Retinal pigment epithelial cell (primary cell): ENCODE results near the gene RPGRIP1L.

Experiments
- DNase-seq: peaks from one replicate; pipeline ENCODE4 v3.0.0-alpha.2; 2010; ENCODE audit warnings: low read depth
- H3K4me3 ChIP-seq: 2 replicates; pipeline ENCODE4 v1.5.1; 2011; ENCODE audit warnings: mild to moderate bottlenecking, low read length, control low read depth, moderate library complexity
- CTCF ChIP-seq: conservative IDR thresholded peaks from 2 replicates; pipeline ENCODE4 v1.5.1; 2011; ENCODE audit warnings: low read depth, low read length, control low read depth, inconsistent platforms

RPGRIP1L gene

DNA sequence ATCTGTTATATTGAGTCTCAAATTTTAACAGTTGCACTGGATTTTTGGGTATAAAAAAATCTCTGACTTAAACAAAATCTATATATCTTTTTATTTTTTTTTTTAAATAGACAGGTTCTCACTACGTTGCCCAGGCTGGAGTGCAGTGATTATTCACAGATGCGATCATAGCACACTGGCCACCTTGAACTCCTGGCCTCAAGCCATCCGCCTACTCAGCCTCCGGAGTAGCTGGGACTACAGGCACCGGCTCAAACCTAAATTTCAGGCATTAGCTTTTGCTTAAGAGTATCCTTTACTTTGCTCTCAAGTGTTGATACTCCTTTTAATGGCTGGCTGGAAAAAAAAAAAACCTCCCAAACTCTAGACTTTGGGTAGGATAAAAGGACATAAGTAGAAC, 61.6 kb downstream of the RPGRIP1L start:
- no peak overlapping the region for H3K4me3 ChIP-seq
- no peak for TF ChIP-seq CTCF
- no peak for DNase-seq

DNA sequence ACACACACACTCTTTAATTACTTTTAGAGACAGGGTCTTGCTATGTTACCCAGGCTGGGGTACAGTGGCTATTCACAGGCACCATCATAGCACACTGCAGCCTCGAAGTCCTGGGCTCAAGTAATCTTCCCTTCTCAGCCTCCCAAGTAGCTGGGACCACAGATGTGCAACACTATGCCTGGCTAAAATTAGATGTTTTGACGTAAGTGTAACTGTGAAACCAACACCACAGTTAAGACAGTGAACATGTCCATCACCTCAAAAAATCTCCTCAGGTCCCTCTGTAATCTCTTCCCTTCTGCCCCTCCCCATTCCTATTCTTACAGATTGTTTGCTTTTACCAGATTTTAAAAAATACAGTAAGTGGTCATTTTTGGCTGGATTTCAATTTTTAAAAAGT, 66.7 kb downstream of the RPGRIP1L start:
- no peak for TF ChIP-seq CTCF
- H3K4me3 ChIP-seq = no peak overlapping the region
- DNase-seq = no peak

DNA sequence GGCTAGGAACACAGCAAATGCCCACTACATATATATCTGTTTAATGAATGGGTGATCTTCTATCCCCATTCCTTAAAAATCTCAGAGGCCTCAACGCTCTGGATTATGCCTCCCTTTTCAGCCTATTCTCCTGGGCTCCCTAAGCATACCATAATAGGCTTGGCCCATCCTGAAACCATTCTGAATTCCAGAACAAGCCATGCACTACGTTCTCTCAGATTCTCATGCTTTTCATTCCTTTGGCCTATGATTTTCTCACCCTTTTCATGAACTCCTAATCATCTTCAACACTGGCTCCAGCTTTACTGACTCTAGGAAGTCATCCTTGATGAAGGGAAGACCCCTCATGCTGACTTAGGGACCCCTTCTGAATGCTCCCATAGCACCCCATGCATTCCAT, 71.1 kb downstream of the RPGRIP1L start:
- no peak overlapping the region for H3K4me3 ChIP-seq
- no peak for DNase-seq
- TF ChIP-seq CTCF = no peak

DNA sequence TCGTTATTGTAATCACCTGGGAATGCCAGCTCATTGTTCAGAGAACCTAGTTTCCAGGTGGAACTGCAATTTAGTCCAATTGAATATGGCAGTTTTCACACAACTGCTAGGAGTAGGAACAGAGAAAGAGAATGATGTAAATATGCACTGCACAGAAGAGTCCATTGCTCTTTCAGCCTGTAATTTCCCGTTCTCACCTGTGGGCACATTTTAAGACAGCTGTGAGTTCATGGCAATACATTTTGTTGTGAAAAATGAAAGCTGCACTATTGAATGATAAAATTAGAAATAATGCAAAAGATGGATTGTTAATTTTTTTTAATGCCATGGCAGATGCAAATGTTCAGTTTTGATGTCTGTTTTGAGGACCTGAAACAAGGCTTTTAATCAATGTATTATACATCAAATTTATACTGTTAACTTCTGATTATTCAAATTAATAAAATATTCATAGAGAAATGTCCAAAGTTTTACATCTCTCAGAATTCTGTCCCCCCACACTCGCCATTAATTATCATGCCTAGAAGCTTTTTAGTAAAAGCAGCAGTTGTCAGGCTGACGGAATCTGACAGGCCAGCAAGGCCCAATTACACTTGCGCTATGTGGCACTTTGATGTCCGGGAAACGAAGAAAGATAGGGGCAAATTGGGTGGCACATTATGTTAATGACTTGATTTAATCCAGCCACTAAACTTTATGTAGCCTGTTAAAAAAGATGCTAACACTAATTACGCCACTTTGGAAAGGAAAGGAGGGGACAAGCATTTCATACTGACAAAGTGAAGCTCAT, 72.2 kb downstream of the RPGRIP1L start:
- H3K4me3 ChIP-seq = no peak overlapping the region
- no peak for TF ChIP-seq CTCF
- DNase-seq = no peak

DNA sequence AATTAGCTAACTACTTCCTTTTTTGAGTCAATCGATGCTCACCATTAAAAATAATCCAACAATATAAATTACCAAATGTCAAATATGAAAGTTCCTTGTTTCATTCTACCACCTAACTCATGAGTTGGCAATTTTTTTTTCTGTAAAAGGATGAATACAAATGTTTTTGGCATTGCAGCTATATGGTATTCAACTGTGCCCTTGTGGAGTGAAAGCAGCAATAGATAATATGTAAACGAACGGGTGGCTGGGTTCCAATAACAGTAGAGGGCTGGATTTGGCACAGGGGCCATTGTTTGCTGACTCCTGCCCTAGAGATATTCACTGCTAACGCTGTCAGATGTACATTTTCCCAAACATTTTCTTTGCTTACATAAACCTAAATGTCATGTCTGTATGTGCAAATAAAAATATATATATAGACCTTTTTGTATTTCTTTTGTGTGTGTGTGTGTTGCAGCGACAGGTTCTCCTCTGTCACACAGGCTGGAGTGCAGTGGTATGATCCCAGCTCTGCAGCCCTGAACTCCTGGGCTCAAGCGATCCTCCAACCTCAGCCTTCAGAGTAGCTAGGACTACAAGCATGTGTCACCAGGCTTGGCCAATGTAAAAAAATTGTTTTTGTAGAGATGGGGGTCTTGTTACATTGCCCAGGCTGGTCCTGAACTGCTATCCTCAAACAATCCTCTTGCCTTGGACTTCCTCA, 73.9 kb downstream of the RPGRIP1L start:
- no peak for TF ChIP-seq CTCF
- no peak overlapping the region for H3K4me3 ChIP-seq
- no peak for DNase-seq

DNA sequence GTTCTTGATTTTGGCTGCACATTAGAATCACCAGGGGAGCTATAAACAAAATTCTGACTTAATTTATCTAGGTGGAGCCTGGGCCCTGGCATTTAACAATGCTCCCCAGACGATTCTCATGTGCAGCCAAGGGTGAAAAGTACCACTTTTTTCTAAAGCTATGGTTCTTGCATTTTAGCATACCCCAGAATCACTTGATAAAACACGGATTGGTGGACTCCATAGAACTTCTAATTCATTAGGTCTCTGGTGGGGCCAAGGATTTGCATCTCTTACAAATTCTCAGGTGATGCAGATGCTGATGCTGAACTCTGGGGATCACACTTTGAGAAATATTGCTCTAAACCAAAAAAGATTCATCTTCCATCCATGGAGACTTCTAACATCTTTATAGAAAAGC, 74.5 kb downstream of the RPGRIP1L start:
- no peak for DNase-seq
- no peak overlapping the region for H3K4me3 ChIP-seq
- no peak for TF ChIP-seq CTCF

DNA sequence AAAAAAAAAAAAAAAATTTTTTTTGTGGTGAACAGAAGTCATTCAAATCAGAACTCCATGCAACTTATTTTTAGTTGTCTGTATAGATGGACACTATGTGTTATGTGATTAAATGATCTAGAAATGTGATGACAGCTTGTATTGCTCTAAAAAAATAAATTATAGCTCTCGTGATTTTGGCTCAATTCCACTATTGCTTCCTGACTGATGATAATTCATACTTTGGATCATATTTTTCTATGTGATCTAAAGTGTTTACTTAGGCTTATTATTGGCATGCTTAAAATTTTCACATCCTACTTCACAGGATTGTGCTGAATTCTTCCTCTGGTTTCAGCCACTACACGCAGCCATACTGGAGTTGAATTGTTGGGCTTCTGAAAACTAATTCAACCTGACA, 76.8 kb downstream of the RPGRIP1L start:
- DNase-seq = no peak
- TF ChIP-seq CTCF = no peak
- H3K4me3 ChIP-seq = no peak overlapping the region
